Adipocyte (in vitro differentiated cells): ENCODE data around the gene TMEM147.

Experiments
- DNase-seq: peaks from one replicate; pipeline ENCODE4 v3.0.0-alpha.2; 2015; ENCODE audit warnings: low read depth
- H3K27me3 ChIP-seq: replicated peaks from 2 replicates; pipeline ENCODE4 v1.7.0; 2013; ENCODE audit warnings: mild to moderate bottlenecking, low read length, moderate library complexity; ENCODE audit not compliant: control insufficient read depth, insufficient read depth
- H3K36me3 ChIP-seq: 2 replicates; pipeline ENCODE4 v1.7.0; 2013; ENCODE audit warnings: low read length, mild to moderate bottlenecking, moderate library complexity; ENCODE audit not compliant: control insufficient read depth, insufficient read depth, severe bottlenecking
- H3K4me1 ChIP-seq: 2 replicates; pipeline ENCODE4 v1.7.0; 2013; ENCODE audit warnings: mild to moderate bottlenecking, low read length, moderate library complexity; ENCODE audit not compliant: control insufficient read depth, insufficient read depth
- H3K4me3 ChIP-seq: 2 replicates; pipeline ENCODE4 v1.7.0; 2013; ENCODE audit warnings: mild to moderate bottlenecking, low read length, moderate library complexity
- H3K9ac ChIP-seq: 2 replicates; pipeline ENCODE4 v1.7.0; 2013; ENCODE audit warnings: mild to moderate bottlenecking, low read length, moderate library complexity
- H3K9me3 ChIP-seq: 2 replicates; pipeline ENCODE4 v1.7.0; 2013; ENCODE audit warnings: mild to moderate bottlenecking, low read length, moderate library complexity; ENCODE audit not compliant: control insufficient read depth

The TMEM147 gene

GRCh38 chr19:35596366-35596999, 51.1 kb downstream of the TMEM147 start:
- Histone ChIP-seq H3K9me3 (no peaks in the 10 kb centered on the region), H3K9ac (no peak overlapping the region), H3K4me3 (no peak overlapping the region), H3K4me1 (no peaks in the 10 kb centered on the region), H3K36me3 (no peaks in the 10 kb centered on the region), H3K27me3 (peaks cover 17% of the 10 kb centered on the region)
- no peak for DNase-seq
